ENCODE data around the gene BRIP1. TPM values are rescaled to one million over a fixed set of nuclear protein-coding genes. Genes with fewer than 3 reads are reported as not detected.

The BRIP1 gene
- total RNA-seq, 1 experiment from 2014 or later, result 20.2 TPM

- no peak overlapping the region for H2BK12ac ChIP-seq (ENCODE audit: insufficient read length, low read depth, low read length)
- H3K9me3 ChIP-seq (ENCODE audit: control insufficient read depth, low read depth, low read length), result no peaks in the 10 kb centered on the region
- H3K4me3 Mint-ChIP-seq, result no peak overlapping the region
These were observed 108.2 kb downstream of the BRIP1 start for GRCh38 chr17:61755078-61755477.

More at GRCh38 chr17:61755078-61755477, 108.2 kb downstream of the BRIP1 start:
- H4K5ac ChIP-seq (ENCODE audit: insufficient read length, low read depth, low read length), result no peak overlapping the region
- H3K36me3 Mint-ChIP-seq (ENCODE audit: insufficient read depth in 1 of 3, low read depth in 3 of 3), result peaks cover 8 to 25% (median 22%) of the 10 kb centered on the region in 3 experiments
- TF ChIP-seq CTCF (conservative IDR thresholded peaks at IDR 0.05), result no peak
- H3K27me3 ChIP-seq (ENCODE audit: insufficient read depth, low read length), result no peaks in the 10 kb centered on the region
- H3K9me3 Mint-ChIP-seq, result no peaks in the 10 kb centered on the region; a peak in 1 of 5 replicates
- DNase-seq, result no peak
- peaks cover 0 to 3% of the 10 kb centered on the region in 2 experiments; a peak in 2 of 4 replicates for H3K4me1 Mint-ChIP-seq
- no peaks in the 10 kb centered on the region for H3K4me1 ChIP-seq (ENCODE audit: insufficient read depth, low read length)
- H3K27ac Mint-ChIP-seq, result no peak overlapping the region
- H2BK5ac ChIP-seq (ENCODE audit: insufficient read length, low read length), result no peak overlapping the region
- H2AFZ ChIP-seq (ENCODE audit: low read length), result no peak overlapping the region
- H3K79me2 ChIP-seq (ENCODE audit: insufficient read depth, low read length), result no peaks in the 10 kb centered on the region
- no peak overlapping the region for H2BK15ac ChIP-seq (ENCODE audit: low read depth, low read length)
- no peak overlapping the region for H4K8ac ChIP-seq (replicated peaks; ENCODE audit: insufficient read length, low read depth, low read length)
- no peak overlapping the region for H3K27ac ChIP-seq (ENCODE audit: insufficient read length, low read depth, low read length)
- H3K56ac ChIP-seq (ENCODE audit: insufficient read length, low read depth, low read length), result no peak overlapping the region
- no peak overlapping the region for H3K14ac ChIP-seq (ENCODE audit: insufficient read depth, low read length)
- H3K27me3 Mint-ChIP-seq (ENCODE audit: low read depth), result no peaks in the 10 kb centered on the region
- H3K9ac ChIP-seq (ENCODE audit: extremely low read depth, insufficient read length, low read length), result no peak overlapping the region
- H3T11ph ChIP-seq (ENCODE audit: low read length), result no peak overlapping the region
- no peak overlapping the region for H2BK120ac ChIP-seq (ENCODE audit: low read depth, low read length, poor library complexity, severe bottlenecking)
- no peak overlapping the region for H3K4ac ChIP-seq (ENCODE audit: low read depth, low read length)
- H3K18ac ChIP-seq (ENCODE audit: insufficient read length, low read depth, low read length), result no peak overlapping the region
- no peak overlapping the region for H4K91ac ChIP-seq (ENCODE audit: insufficient read length, low read depth, low read length)
- no peak overlapping the region for H3K4me2 ChIP-seq (ENCODE audit: insufficient read depth, insufficient read length, low read length)
- H4K20me1 ChIP-seq (ENCODE audit: control insufficient read depth, insufficient read depth, insufficient read length), result no peaks in the 10 kb centered on the region
- no peak overlapping the region for H3K23ac ChIP-seq (ENCODE audit: insufficient read length, low read depth, low read length)
- H3K23me2 ChIP-seq (ENCODE audit: insufficient read length, low read depth, low read length, poor library complexity, severe bottlenecking), result no peaks in the 10 kb centered on the region
- no peaks in the 10 kb centered on the region for H3K79me1 ChIP-seq (ENCODE audit: insufficient read depth, low read depth, low read length, poor library complexity, severe bottlenecking)
- H2BK20ac ChIP-seq (ENCODE audit: low read depth, low read length, poor library complexity, severe bottlenecking), result no peak overlapping the region
- no peak overlapping the region for H2AK5ac ChIP-seq (ENCODE audit: insufficient read length, low read length)
